HepG2 (cell line): Measurements from ENCODE around the gene EYA2. TPM values are rescaled to one million over a fixed set of nuclear protein-coding genes. Genes with fewer than 3 reads are reported as not detected.
A peak's percentile ranks its signal among the peaks of the same experiment; 100 is the strongest.

ENCODE experiments used
- GATAD1 ChIP-seq: IDR thresholded peaks from 2 replicates; pipeline ENCODE4 v1.6.1; 2016; ENCODE audit warnings: missing genetic modification reagents, missing compliant biosample characterization
- HOXD1 ChIP-seq: sonication (generic); formaldehyde crosslinking; IDR thresholded peaks from 2 replicates; pipeline ENCODE4 v1.5.0; 2020; ENCODE audit warnings: missing genetic modification reagents
- IKZF1 ChIP-seq: fragments of 450-650 bp; IDR thresholded peaks from 2 replicates; pipeline ENCODE4 v1.7.1; 2016
- MED1 ChIP-seq: sonication (generic); formaldehyde crosslinking; IDR thresholded peaks from 2 replicates; pipeline ENCODE4 v1.4.0; 2020; ENCODE audit warnings: missing genetic modification reagents
- MIXL1 ChIP-seq: IDR thresholded peaks from 2 replicates; pipeline ENCODE4 v1.6.1; 2016
- SNAPC2 ChIP-seq: sonication (generic); formaldehyde crosslinking; IDR thresholded peaks from 2 replicates; pipeline ENCODE4 v1.8.1; 2022; ENCODE audit warnings: mild to moderate bottlenecking, missing genetic modification reagents
- TCF7 ChIP-seq: sonication (generic); IDR thresholded peaks from 2 replicates; pipeline ENCODE4 v1.6.1; 2016; ENCODE audit warnings: antibody characterized with exemption, low read depth
- TOPORS ChIP-seq: sonication (generic); formaldehyde crosslinking; IDR thresholded peaks from 2 replicates; pipeline ENCODE4 v1.8.0; 2023; ENCODE audit warnings: mild to moderate bottlenecking, missing genetic modification reagents
- ZC3H4 ChIP-seq: sonication (generic); formaldehyde crosslinking; IDR thresholded peaks from 2 replicates; pipeline ENCODE4 v1.4.0; 2020; ENCODE audit warnings: missing genetic modification reagents, borderline replicate concordance
- ZNF841 ChIP-seq: sonication (generic); formaldehyde crosslinking; IDR thresholded peaks from 2 replicates; pipeline ENCODE4 v1.8.1; 2023; ENCODE audit warnings: missing genetic modification reagents, borderline replicate concordance
- polyA plus RNA-seq, 8 experiments: library from polyadenylated mRNA; depleted of rRNA in 3 of 8; stranded (reverse) in 7 of 8; unstranded in 1 of 8; fragments of >200 nt; fragmentation: Illumina TruSeq in 4 of 8; extraction: Trizol in 4 of 8; gene quantifications; 2 replicates each; pipeline versions ENCODE4 v1.2.1 to v1.2.3, GENCODE V29; 2011 to 2016; ENCODE audit warnings: low read depth in 4 of 8, missing spikeins in 1 of 8, mixed read lengths in 1 of 8; ENCODE audit not compliant: insufficient read depth in 1 of 8
- total RNA-seq, 5 experiments: library from RNA; depleted of rRNA; stranded (reverse); fragments of >200 nt; fragmentation: Illumina TruSeq; extraction: Trizol; gene quantifications; 2 replicates each; pipeline ENCODE4 v1.2.3, GENCODE V29; 2016; ENCODE audit warnings: low read depth in 1 of 5
- TF ChIP-seq, protein P1 (sequence below): sonication (generic); formaldehyde crosslinking; IDR thresholded peaks from 2 replicates; pipeline ENCODE4 v1.4.0; 2020; ENCODE audit warnings: mild to moderate bottlenecking, missing genetic modification reagents
- TF ChIP-seq, protein P2 (sequence below): IDR thresholded peaks from 2 replicates; pipeline ENCODE4 v1.6.1; 2012; ENCODE audit warnings: low read length, improper control_type of control experiment
- TF ChIP-seq, protein P3 (sequence below): sonication (generic); formaldehyde crosslinking; IDR thresholded peaks from 2 replicates; pipeline ENCODE4 v1.4.0; 2020; ENCODE audit warnings: missing genetic modification reagents
- TF ChIP-seq, protein P4 (sequence below), 2 experiments: sonication (generic) in 1 of 2; formaldehyde crosslinking in 1 of 2; IDR thresholded peaks; 2 replicates each; pipeline versions ENCODE4 v1.6.1 to v1.9.0; 2014 to 2022; ENCODE audit warnings: antibody characterized with exemption in 1 of 2, borderline replicate concordance in 1 of 2, inconsistent platforms in 1 of 2, low read depth in 1 of 2, missing genetic modification reagents in 1 of 2

The EYA2 gene
- total and polyA plus RNA-seq, 2 of the 13 experiments (the other 11 are each of a cell fraction or from before 2014, with no cell fraction given) = not detected

DNA sequence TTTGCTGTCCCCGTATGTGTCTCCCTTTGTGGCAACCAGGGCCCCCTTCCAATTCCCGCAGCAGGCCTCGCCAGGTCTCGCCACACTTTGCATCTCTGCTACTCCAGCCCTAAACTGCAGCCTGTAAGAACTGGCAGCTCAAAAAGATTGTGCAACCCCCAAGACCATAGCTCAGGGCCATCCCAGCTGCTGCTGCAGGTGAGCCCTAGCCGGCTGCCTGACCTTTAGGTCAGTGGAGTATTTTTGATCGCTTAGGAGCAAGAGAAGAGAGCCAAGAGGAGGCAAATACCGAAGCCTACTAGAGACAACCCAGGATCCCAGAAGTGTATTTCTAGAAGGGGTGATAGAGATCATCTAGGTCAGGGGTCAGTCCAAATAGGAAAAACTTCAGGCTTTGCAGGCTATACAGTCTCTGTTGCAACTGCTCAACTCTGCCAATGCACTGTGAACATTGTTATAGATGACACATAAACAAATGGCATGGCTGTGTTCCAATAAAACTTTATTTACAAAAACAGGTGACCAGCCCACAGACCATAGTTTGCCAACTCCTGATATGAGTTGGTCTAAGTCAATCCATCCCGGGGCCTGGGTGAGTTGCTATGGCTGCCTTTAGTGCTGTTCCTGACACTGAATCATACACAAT lies 138.4 kb downstream of the EYA2 start (continued):
- TF ChIP-seq, protein P1, sequence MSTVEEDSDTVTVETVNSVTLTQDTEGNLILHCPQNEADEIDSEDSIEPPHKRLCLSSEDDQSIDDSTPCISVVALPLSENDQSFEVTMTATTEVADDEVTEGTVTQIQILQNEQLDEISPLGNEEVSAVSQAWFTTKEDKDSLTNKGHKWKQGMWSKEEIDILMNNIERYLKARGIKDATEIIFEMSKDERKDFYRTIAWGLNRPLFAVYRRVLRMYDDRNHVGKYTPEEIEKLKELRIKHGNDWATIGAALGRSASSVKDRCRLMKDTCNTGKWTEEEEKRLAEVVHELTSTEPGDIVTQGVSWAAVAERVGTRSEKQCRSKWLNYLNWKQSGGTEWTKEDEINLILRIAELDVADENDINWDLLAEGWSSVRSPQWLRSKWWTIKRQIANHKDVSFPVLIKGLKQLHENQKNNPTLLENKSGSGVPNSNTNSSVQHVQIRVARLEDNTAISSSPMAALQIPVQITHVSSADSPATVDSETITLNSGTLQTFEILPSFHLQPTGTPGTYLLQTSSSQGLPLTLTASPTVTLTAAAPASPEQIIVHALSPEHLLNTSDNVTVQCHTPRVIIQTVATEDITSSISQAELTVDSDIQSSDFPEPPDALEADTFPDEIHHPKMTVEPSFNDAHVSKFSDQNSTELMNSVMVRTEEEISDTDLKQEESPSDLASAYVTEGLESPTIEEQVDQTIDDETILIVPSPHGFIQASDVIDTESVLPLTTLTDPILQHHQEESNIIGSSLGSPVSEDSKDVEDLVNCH = no peak
- TF ChIP-seq MED1 (CRISPR knock-in tag) (peak; percentile 60; the same call in 1 of the 2 replicates), SNAPC2 (no peak), GATAD1 (CRISPR knock-in tag) (no peak), ZNF841 (CRISPR knock-in tag) (no peak), ZC3H4 (CRISPR knock-in tag) (no peak), TCF7 (no peak), IKZF1 (no peak), MIXL1 (CRISPR knock-in tag) (0 out of 2 replicates have a peak, but pooled peaks have one; percentile 40), TOPORS (CRISPR knock-in tag) (no peak), HOXD1 (no peak)
- TF ChIP-seq, protein P2, sequence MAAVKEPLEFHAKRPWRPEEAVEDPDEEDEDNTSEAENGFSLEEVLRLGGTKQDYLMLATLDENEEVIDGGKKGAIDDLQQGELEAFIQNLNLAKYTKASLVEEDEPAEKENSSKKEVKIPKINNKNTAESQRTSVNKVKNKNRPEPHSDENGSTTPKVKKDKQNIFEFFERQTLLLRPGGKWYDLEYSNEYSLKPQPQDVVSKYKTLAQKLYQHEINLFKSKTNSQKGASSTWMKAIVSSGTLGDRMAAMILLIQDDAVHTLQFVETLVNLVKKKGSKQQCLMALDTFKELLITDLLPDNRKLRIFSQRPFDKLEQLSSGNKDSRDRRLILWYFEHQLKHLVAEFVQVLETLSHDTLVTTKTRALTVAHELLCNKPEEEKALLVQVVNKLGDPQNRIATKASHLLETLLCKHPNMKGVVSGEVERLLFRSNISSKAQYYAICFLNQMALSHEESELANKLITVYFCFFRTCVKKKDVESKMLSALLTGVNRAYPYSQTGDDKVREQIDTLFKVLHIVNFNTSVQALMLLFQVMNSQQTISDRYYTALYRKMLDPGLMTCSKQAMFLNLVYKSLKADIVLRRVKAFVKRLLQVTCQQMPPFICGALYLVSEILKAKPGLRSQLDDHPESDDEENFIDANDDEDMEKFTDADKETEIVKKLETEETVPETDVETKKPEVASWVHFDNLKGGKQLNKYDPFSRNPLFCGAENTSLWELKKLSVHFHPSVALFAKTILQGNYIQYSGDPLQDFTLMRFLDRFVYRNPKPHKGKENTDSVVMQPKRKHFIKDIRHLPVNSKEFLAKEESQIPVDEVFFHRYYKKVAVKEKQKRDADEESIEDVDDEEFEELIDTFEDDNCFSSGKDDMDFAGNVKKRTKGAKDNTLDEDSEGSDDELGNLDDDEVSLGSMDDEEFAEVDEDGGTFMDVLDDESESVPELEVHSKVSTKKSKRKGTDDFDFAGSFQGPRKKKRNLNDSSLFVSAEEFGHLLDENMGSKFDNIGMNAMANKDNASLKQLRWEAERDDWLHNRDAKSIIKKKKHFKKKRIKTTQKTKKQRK = no peak
- TF ChIP-seq, protein P3, sequence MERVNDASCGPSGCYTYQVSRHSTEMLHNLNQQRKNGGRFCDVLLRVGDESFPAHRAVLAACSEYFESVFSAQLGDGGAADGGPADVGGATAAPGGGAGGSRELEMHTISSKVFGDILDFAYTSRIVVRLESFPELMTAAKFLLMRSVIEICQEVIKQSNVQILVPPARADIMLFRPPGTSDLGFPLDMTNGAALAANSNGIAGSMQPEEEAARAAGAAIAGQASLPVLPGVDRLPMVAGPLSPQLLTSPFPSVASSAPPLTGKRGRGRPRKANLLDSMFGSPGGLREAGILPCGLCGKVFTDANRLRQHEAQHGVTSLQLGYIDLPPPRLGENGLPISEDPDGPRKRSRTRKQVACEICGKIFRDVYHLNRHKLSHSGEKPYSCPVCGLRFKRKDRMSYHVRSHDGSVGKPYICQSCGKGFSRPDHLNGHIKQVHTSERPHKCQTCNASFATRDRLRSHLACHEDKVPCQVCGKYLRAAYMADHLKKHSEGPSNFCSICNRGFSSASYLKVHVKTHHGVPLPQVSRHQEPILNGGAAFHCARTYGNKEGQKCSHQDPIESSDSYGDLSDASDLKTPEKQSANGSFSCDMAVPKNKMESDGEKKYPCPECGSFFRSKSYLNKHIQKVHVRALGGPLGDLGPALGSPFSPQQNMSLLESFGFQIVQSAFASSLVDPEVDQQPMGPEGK (CRISPR knock-in tag) = 0 out of 2 replicates have a peak, but pooled peaks have one; percentile 28
- TF ChIP-seq, protein P4, sequence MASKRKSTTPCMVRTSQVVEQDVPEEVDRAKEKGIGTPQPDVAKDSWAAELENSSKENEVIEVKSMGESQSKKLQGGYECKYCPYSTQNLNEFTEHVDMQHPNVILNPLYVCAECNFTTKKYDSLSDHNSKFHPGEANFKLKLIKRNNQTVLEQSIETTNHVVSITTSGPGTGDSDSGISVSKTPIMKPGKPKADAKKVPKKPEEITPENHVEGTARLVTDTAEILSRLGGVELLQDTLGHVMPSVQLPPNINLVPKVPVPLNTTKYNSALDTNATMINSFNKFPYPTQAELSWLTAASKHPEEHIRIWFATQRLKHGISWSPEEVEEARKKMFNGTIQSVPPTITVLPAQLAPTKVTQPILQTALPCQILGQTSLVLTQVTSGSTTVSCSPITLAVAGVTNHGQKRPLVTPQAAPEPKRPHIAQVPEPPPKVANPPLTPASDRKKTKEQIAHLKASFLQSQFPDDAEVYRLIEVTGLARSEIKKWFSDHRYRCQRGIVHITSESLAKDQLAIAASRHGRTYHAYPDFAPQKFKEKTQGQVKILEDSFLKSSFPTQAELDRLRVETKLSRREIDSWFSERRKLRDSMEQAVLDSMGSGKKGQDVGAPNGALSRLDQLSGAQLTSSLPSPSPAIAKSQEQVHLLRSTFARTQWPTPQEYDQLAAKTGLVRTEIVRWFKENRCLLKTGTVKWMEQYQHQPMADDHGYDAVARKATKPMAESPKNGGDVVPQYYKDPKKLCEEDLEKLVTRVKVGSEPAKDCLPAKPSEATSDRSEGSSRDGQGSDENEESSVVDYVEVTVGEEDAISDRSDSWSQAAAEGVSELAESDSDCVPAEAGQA (IDR thresholded peaks at IDR 0.05; ENCODE audit: low read depth) = no peak
- TF ChIP-seq, protein P4 (CRISPR knock-in tag; IDR thresholded peaks at IDR 0.05; ENCODE audit: borderline replicate concordance) = no peak
